Mammary epithelial cell (primary cell): ENCODE measurements around the gene SERPINB13.

Experiments
- EZH2 ChIP-seq: IDR thresholded peaks from 2 replicates; pipeline ENCODE4 v1.6.1; 2012; ENCODE audit warnings: low read length, inconsistent platforms, borderline replicate concordance
- TF ChIP-seq, protein P1 (sequence below), 2 donors: IDR thresholded peaks in 1 of 2; conservative IDR thresholded peaks in 1 of 2; 2 replicates each; pipeline ENCODE4 v1.5.1; 2011 to 2012; ENCODE audit warnings: inconsistent platforms in 2 of 2, low read length in 2 of 2, mild to moderate bottlenecking in 2 of 2, control low read depth in 1 of 2, low read depth in 1 of 2; ENCODE audit not compliant: insufficient read depth in 1 of 2; ENCODE audit errors: extremely low read depth in 1 of 2

DNA sequence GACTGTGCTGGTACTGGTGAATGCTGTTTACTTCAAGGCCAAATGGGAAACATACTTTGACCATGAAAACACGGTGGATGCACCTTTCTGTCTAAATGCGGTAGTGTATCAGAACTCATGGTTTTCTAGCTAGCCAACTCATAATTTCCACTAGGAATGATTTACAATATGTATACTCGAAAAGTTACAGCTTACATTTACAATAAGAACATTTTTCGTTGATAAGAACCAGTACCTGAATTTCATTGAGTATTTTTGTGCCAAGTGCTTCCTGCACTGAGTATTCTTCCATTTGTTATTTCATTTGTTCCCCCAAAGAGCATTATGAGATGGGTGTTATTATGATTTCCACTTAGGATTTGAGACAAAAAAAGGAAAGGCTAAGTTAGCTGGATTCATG lies 23.1 kb upstream of the SERPINB13 start:
- TF ChIP-seq, protein P1, sequence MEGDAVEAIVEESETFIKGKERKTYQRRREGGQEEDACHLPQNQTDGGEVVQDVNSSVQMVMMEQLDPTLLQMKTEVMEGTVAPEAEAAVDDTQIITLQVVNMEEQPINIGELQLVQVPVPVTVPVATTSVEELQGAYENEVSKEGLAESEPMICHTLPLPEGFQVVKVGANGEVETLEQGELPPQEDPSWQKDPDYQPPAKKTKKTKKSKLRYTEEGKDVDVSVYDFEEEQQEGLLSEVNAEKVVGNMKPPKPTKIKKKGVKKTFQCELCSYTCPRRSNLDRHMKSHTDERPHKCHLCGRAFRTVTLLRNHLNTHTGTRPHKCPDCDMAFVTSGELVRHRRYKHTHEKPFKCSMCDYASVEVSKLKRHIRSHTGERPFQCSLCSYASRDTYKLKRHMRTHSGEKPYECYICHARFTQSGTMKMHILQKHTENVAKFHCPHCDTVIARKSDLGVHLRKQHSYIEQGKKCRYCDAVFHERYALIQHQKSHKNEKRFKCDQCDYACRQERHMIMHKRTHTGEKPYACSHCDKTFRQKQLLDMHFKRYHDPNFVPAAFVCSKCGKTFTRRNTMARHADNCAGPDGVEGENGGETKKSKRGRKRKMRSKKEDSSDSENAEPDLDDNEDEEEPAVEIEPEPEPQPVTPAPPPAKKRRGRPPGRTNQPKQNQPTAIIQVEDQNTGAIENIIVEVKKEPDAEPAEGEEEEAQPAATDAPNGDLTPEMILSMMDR (conservative IDR thresholded peaks at IDR 0.05 in 1 of 2, IDR thresholded peaks at IDR 0.05 in 1 of 2; ENCODE audit: extremely low read depth in 1 of 2, insufficient read depth in 1 of 2, low read depth in 1 of 2, low read length in 2 of 2), result no peak
- TF ChIP-seq EZH2, result no peak
